Vagina (tissue), 2 donors: ENCODE data around the gene TMEM61. TPM values are rescaled to one million over a fixed set of nuclear protein-coding genes. Genes with fewer than 3 reads are reported as not detected.

Experiments
- DNase-seq, 2 donors: peaks; one replicate each; pipeline ENCODE4 v3.0.0-alpha.2; 2017; ENCODE audit errors: extremely low spot score in 2 of 2
- H3K27ac ChIP-seq: fragments of 200-600 bp; sonication (generic); one replicate; pipeline ENCODE4 v1.5.1; 2019
- H3K27me3 ChIP-seq: fragments of 200-600 bp; sonication (generic); one replicate; pipeline ENCODE4 v1.5.1; 2019
- H3K36me3 ChIP-seq, 2 donors: fragments of 200-600 bp; sonication (generic); one replicate each; pipeline ENCODE4 v1.5.1; 2017 to 2019
- H3K4me1 ChIP-seq: fragments of 200-600 bp; sonication (generic); one replicate; pipeline ENCODE4 v1.5.1; 2019
- H3K4me3 ChIP-seq, 2 donors: fragments of 200-600 bp; sonication (generic); 1 replicate in 1 of 2; 2 replicates in 1 of 2; pipeline ENCODE4 v1.5.1; 2016 to 2019
- H3K9me3 ChIP-seq: fragments of 200-600 bp; sonication (generic); one replicate; pipeline ENCODE4 v1.5.1; 2019
- CTCF ChIP-seq, 3 experiments: fragments of 450-650 bp in 2 of 3; fragments of 200-600 bp in 1 of 3; sonication (generic) in 1 of 3; IDR thresholded peaks; one replicate each; pipeline ENCODE4 v1.5.1; 2017 to 2019; ENCODE audit warnings: antibody characterized with exemption in 3 of 3, mild to moderate bottlenecking in 2 of 3, moderate library complexity in 2 of 3
- POLR2A ChIP-seq, 2 donors: fragments of 450-650 bp; IDR thresholded peaks; one replicate each; pipeline ENCODE4 v1.6.1; 2017; ENCODE audit warnings: antibody characterized with exemption in 2 of 2, mild to moderate bottlenecking in 2 of 2, moderate library complexity in 2 of 2
- POLR2AphosphoS5 ChIP-seq, 2 donors: sonication (generic); formaldehyde crosslinking; IDR thresholded peaks; one replicate each; pipeline ENCODE4 v1.9.0; 2017; ENCODE audit warnings: antibody characterized with exemption in 2 of 2, mild to moderate bottlenecking in 2 of 2, low read depth in 1 of 2; ENCODE audit not compliant: insufficient read depth in 1 of 2
- intact Hi-C: fragments of 100-400 bp; cut with DNase I; formaldehyde crosslinking; loops from one replicate; pipeline ENCODE4 v1.15.1; 2023
- total RNA-seq: library from RNA; depleted of rRNA; stranded (reverse); fragments of >200 nt; gene quantifications from one replicate; pipeline ENCODE4 v1.2.3, GENCODE V29; 2016

TMEM61 gene
- total RNA-seq, 1 donor from 2014 or later, result 3.4 TPM

- no peak overlapping the region for H3K4me3 ChIP-seq
- H3K4me1 ChIP-seq, result no peaks in the 10 kb centered on the region
- intact Hi-C loops, result no loop called here
- DNase-seq, result peak in 1 of 2 donors; percentile 61
- no peaks in the 10 kb centered on the region for H3K36me3 ChIP-seq
- no peaks in the 10 kb centered on the region for H3K9me3 ChIP-seq
- no peaks in the 10 kb centered on the region for H3K27me3 ChIP-seq
- no peak overlapping the region for H3K27ac ChIP-seq
- no peak for TF ChIP-seq POLR2A (IDR thresholded peaks at IDR 0.05)
Measured at GRCh38 chr1:54969879-54970278, 10.5 kb upstream of the TMEM61 start.

- no peak overlapping the region for H3K27ac ChIP-seq
Measured at GRCh38 chr1:54970901-54971300, 9.5 kb upstream of the TMEM61 start.

GRCh38 chr1:54971317-54971791 is 9.1 kb upstream of the TMEM61 start:
- TF ChIP-seq CTCF (IDR thresholded peaks at IDR 0.05) (no peak), POLR2AphosphoS5 (IDR thresholded peaks at IDR 0.05; ENCODE audit: insufficient read depth in 1 of 2, low read depth in 1 of 2) (no peak), POLR2A (IDR thresholded peaks at IDR 0.05) (no peak)
- Histone ChIP-seq H3K9me3 (no peaks in the 10 kb centered on the region), H3K4me3 (no peak overlapping the region), H3K27ac (no peak overlapping the region), H3K27me3 (no peaks in the 10 kb centered on the region), H3K4me1 (no peaks in the 10 kb centered on the region), H3K36me3 (no peaks in the 10 kb centered on the region)
- intact Hi-C loops, result no loop called here
- DNase-seq, result peak in 1 of 2 donors; percentile 67

More at GRCh38 chr1:54970901-54971300, 9.5 kb upstream of the TMEM61 start:
- no peaks in the 10 kb centered on the region for H3K4me1 ChIP-seq
- intact Hi-C loops, result no loop called here
- TF ChIP-seq POLR2AphosphoS5 (IDR thresholded peaks at IDR 0.05; ENCODE audit: insufficient read depth in 1 of 2, low read depth in 1 of 2) (no peak), CTCF (IDR thresholded peaks at IDR 0.05) (no peak), POLR2A (IDR thresholded peaks at IDR 0.05) (no peak)
- no peaks in the 10 kb centered on the region for H3K36me3 ChIP-seq
- DNase-seq, result peak in 1 of 2 donors; percentile 25
- H3K4me3 ChIP-seq, result no peak overlapping the region
- H3K9me3 ChIP-seq, result no peaks in the 10 kb centered on the region
- no peaks in the 10 kb centered on the region for H3K27me3 ChIP-seq

GRCh38 chr1:54972436-54972835 is 8.0 kb upstream of the TMEM61 start:
- H3K4me1 ChIP-seq, result no peaks in the 10 kb centered on the region
- no peaks in the 10 kb centered on the region for H3K36me3 ChIP-seq
- H3K27ac ChIP-seq, result no peak overlapping the region
- H3K27me3 ChIP-seq, result no peaks in the 10 kb centered on the region
- DNase-seq, result peak in 1 of 2 donors; percentile 74
- TF ChIP-seq POLR2AphosphoS5 (IDR thresholded peaks at IDR 0.05; ENCODE audit: insufficient read depth in 1 of 2, low read depth in 1 of 2) (no peak), CTCF (IDR thresholded peaks at IDR 0.05) (no peak), POLR2A (IDR thresholded peaks at IDR 0.05) (no peak)
- H3K4me3 ChIP-seq, result no peak overlapping the region
- H3K9me3 ChIP-seq, result no peaks in the 10 kb centered on the region
- intact Hi-C loops, result no loop called here

GRCh38 chr1:54973205-54973921 is 7.1 kb upstream of the TMEM61 start:
- Histone ChIP-seq H3K9me3 (no peaks in the 10 kb centered on the region), H3K36me3 (no peaks in the 10 kb centered on the region), H3K27ac (no peak overlapping the region), H3K4me1 (no peaks in the 10 kb centered on the region), H3K4me3 (no peak overlapping the region), H3K27me3 (no peaks in the 10 kb centered on the region)
- intact Hi-C loops, result no loop called here
- DNase-seq, result peak in 1 of 2 donors; percentile 88
- no peak for TF ChIP-seq POLR2AphosphoS5 (IDR thresholded peaks at IDR 0.05; ENCODE audit: insufficient read depth in 1 of 2, low read depth in 1 of 2)
- no peak for TF ChIP-seq POLR2A (IDR thresholded peaks at IDR 0.05)
- TF ChIP-seq CTCF (IDR thresholded peaks at IDR 0.05), result no peak
